ENCODE data around the gene BDKRB2.

Gene BDKRB2

GRCh38 chr14:96256407-96256806, 51.8 kb downstream of the BDKRB2 start:
- DNase-seq: no peak

DNA sequence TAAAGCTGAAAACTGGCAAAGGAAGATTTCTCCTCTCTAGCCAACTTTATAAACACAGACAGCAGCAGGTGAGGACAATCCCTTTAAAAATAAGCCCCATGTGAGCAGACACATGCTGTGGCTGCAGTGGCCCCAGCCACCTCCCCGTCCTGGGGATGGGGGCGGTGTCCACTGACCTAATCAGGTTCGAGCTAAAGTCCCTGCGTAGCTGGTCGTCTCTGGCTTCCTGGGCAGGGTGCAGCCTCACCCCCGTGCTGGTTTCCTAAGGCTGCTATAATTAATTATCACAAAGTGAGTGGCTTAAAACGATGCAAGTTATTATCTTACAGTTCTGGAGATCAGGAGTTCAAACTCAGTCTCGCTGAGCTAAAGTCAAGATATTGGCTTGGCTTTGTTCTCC, 52.4 kb downstream of the BDKRB2 start:
- DNase-seq: no peak

DNA sequence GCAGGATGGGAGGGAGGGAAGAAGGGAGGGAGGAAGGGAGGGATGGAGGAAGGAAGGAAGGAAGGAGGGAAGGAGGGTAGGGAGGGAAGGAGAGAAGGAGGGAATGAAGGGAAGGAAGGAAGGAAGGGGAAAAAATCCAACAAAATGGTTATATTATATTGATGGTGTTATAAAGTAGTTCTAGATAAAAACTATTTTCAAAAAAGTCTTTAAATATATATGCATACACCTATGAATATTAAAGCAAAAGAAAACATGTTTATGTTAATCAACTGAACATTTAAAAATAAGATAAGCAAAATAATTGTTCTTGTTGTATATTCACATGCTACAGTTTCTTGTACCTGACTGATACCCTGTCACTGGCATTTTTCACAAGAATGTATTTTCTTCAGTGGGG, 53.3 kb downstream of the BDKRB2 start:
- no peak for DNase-seq

DNA sequence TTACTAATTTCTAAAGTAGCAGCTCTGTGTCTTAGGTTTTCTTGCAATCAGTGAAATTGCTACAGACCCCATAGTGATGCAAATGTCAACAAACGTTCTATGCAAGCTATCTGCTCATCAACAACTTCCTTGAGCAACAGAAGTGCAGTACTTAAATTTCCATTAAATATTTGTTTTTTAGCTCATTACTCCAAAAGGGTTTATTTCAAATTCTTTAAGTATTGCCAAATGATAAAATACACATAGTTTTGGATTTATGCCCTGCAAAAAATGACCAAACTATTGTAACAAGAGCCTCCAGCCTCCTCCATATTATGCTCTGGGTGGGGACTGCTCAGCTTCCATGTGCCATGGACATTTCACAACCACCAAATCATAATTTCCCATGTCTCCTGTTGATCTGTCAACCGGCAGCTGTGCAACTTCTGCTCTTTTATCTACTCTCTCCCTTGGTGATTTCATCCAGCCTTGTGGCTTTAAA, 55.7 kb downstream of the BDKRB2 start:
- no peak for DNase-seq

GRCh38 chr14:96261053-96261452, 56.4 kb downstream of the BDKRB2 start:
- DNase-seq: no peak

GRCh38 chr14:96261772-96262655, 57.4 kb downstream of the BDKRB2 start:
- no peak for DNase-seq

DNA sequence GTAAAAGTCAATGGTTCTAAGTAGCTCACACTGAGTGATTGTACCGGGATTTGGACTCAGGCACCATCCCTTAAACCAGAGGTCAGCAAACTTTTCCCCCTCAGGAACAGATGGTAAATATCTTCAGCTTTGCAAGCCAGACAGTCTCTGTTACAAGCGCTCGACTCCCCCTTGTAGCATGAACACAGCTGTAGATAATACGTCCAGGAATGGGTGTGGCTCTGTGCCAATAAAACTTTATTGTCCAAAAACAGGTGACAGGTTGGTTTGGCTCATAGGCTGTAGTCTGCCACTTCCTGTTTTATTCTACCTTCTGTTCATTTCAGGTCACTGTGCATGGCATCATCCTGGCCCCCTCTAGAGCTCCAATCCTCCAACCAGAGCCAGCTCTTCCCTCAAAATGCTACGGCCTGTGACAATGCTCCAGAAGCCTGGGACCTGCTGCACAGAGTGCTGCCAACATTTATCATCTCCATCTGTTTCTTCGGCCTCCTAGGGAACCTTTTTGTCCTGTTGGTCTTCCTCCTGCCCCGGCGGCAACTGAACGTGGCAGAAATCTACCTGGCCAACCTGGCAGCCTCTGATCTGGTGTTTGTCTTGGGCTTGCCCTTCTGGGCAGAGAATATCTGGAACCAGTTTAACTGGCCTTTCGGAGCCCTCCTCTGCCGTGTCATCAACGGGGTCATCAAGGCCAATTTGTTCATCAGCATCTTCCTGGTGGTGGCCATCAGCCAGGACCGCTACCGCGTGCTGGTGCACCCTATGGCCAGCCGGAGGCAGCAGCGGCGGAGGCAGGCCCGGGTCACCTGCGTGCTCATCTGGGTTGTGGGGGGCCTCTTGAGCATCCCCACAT, 58.9 kb downstream of the BDKRB2 start:
- peak; percentile 11 for DNase-seq

DNA sequence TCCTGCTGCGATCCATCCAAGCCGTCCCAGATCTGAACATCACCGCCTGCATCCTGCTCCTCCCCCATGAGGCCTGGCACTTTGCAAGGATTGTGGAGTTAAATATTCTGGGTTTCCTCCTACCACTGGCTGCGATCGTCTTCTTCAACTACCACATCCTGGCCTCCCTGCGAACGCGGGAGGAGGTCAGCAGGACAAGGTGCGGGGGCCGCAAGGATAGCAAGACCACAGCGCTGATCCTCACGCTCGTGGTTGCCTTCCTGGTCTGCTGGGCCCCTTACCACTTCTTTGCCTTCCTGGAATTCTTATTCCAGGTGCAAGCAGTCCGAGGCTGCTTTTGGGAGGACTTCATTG, 59.5 kb downstream of the BDKRB2 start:
- DNase-seq: no peak

DNA sequence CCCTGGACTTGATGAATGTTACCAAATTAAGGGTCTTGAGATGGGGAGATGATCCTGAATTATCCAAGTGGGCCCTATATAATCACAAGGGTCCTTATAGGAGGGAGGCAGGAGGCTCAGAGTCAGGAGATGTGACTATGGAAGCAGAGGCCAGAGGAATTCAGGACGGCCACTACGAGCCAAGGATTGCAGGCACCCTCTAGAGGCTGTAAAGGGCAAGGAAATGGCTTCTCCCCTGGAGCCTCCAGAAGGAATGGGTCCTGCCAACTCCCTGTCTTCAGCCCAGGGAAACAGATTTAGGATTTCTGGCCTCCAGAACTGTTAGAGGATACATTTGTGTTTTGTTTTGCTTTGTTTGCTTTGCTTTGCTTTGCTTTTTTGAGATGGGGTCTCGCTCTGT, 60.2 kb downstream of the BDKRB2 start:
- DNase-seq: no peak

GRCh38 chr14:96265383-96266095, 60.9 kb downstream of the BDKRB2 start:
- no peak for DNase-seq

GRCh38 chr14:96267336-96267735, 62.7 kb downstream of the BDKRB2 start:
- peak; percentile 40 for DNase-seq

GRCh38 chr14:96267916-96268315, 63.3 kb downstream of the BDKRB2 start:
- no peak for DNase-seq

GRCh38 chr14:96268431-96269358, 64.1 kb downstream of the BDKRB2 start:
- no peak for DNase-seq

- DNase-seq: no peak
Measured at GRCh38 chr14:96269359-96269710, 64.7 kb downstream of the BDKRB2 start.

DNA sequence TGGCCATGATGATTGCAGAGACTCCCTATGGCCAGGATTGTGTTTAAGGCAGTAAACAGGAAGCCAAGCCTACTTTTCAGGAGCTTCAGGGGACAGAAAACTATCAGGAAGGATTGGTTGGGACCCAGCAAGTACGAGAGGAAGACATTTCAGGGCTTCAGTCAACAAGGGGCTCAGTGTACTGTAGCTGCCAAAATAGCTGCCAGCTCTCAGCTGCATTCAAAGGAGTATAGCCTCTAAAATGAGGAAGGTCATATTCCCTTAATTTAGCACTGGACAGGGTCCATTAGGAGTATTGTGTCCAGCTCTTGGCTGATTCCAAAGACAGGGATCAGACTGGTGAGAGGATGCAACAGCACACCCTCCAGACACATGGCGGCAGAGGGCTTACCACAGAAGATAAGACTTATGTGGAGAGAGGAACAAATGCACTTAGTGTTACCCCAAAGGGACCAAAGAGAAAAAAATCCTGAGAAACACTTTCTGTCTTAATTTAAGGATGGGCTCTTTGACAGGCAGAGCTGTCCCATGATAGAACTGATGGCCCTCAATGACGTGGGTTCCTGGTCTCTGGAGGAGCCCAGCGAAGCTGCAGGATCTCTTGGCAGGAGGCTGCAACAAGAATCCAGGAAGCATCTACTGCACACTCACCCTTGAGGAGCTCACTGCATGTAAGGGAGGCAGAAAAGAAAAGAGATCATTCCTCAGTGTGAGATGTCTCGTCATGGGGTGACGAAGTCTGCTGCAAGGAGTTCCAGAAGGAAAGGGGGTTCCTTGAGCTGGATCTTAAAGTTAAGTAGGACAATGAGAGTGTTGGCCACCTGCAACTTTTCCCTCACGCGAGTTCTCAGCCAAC, 66.2 kb downstream of the BDKRB2 start:
- DNase-seq: no peak

DNA sequence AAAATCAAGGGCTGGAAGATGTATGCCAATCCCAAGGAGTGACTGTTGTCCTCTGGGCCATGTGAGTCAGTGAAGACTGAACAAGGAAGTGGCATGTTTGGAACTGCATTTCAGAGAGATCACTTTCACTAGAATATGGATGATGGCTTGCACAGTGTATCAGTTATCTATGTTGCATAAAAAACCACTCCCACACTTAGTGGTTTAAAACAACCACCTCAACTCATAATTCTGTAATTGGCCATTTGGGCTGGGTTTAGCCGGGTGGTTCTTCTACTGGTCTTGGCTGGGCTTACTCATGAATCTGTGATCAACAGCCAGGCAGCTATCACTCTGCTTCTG, 66.8 kb downstream of the BDKRB2 start:
- no peak for DNase-seq

DNA sequence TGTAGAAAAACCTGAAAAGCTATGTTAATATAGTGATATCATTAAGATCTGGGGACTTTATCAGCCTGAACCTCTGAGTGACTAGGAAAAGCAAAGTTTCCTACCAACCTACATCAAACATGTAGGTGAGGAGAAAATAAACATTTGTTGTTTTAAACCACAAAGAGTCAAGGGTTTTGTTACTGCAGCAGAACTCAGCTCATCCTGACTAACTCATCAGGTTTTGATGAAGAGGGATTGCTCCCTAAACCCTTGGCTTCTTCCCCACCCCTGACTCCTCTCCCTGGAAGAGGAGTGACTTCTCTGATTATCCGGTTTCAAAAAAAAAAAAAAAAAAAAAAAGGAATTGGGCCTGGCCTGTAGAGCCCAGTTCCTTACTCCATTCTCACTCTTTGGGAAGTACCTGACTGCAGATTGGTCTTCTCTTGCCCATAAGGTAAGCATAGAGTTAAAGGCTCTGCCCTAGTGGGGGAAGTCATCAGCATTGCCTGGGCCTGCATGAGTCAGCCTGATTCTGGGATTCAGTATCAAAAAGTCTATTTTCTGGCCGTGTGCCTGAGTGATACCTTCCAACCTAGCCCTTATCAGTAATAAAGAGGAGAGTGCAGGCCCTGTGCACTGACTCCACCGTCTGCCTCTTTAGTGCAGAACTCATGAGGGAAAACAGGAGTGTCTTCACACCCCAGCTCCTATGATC, 68.3 kb downstream of the BDKRB2 start:
- DNase-seq: no peak

GRCh38 chr14:96273629-96274028, 69.0 kb downstream of the BDKRB2 start:
- no peak for DNase-seq

- DNase-seq: no peak
Measured at GRCh38 chr14:96274122-96274521, 69.5 kb downstream of the BDKRB2 start.

DNA sequence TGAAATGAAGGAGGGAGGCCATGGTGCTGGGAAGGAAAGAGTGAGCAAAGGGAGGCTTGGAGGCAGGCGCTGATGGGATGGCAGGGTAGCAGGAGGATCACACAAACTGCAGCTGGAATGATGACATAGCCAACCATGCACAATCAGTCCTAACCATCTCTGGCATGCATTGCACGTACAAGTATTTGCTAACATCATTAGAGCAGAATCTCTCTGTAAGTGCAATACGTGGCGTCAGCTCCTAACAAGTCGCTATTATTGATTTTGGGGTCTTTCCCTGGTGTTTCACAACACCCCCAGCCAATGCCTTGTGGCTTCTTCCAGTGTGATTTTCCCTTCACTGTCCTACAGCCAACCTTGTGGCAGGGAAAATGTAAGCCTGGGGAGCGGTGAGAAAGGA, 69.9 kb downstream of the BDKRB2 start:
- DNase-seq: no peak
